Pancreas (tissue), 10 donors: ENCODE data around the gene P4HA3. TPM values are rescaled to one million over a fixed set of nuclear protein-coding genes. Genes with fewer than 3 reads are reported as not detected.

Experiments used
- ATAC-seq, 4 donors: fragments of 200-7000 bp; cut with Tn5 transposase; one replicate each; pipeline versions ENCODE4 v1.8.0 to v1.9.1; 2020; ENCODE audit warnings: mild to moderate bottlenecking in 4 of 4, moderate library complexity in 4 of 4
- DNase-seq, 6 donors: peaks; one replicate each; pipeline ENCODE4 v3.0.0-alpha.2; 2020
- FAIRE-seq: peaks from 2 replicates; lab custom pipeline; 2012; peaks lifted over from hg19 to GRCh38; lab: Jason Lieb, UNC
- H3K27ac ChIP-seq, 4 donors: fragments of 200-600 bp; sonication (generic); 1 replicate in 3 of 4; 2 replicates in 1 of 4; pipeline versions ENCODE4 v1.5.0 to v1.8.0; 2020
- H3K27me3 ChIP-seq, 4 donors: fragments of 200-600 bp; one replicate each; pipeline ENCODE4 v1.8.0; 2021
- H3K36me3 ChIP-seq, 3 donors: fragments of 200-600 bp; sonication (generic) in 1 of 3; one replicate each; pipeline versions ENCODE4 v1.5.0 to v1.8.0; 2020 to 2021
- H3K4me1 ChIP-seq, 3 donors: fragments of 200-600 bp; one replicate each; pipeline ENCODE4 v1.8.0; 2021
- H3K4me3 ChIP-seq, 4 donors: fragments of 200-600 bp; sonication (generic) in 2 of 4; one replicate each; pipeline versions ENCODE4 v1.5.0 to v1.8.0; 2020 to 2021
- H3K9me3 ChIP-seq, 4 donors: fragments of 200-600 bp; one replicate each; pipeline ENCODE4 v1.8.0; 2021
- CTCF ChIP-seq, 4 donors: fragments of 200-600 bp; sonication (generic) in 3 of 4; IDR thresholded peaks; one replicate each; pipeline versions ENCODE4 v1.5.0 to v1.8.0; 2021; ENCODE audit warnings: antibody characterized with exemption in 4 of 4
- WGBS, 2 donors: extraction: QIAGEN DNeasy Blood & Tissue Kit; methylation state at CpG; one replicate each; pipeline ENCODE4 v1.1.7; 2013; 5-methylcytosine and 5-hydroxymethylcytosine counted together
- intact Hi-C, 3 donors: fragments of 100-400 bp; cut with DNase I; formaldehyde crosslinking; loops; one replicate each; pipeline versions ENCODE4 v1.11.1 to v1.14.2; 2022
- polyA plus RNA-seq, 2 donors: library from polyadenylated mRNA; stranded (reverse); fragments of 200-250 nt; gene quantifications; one replicate each; pipeline ENCODE4 v1.2.3, GENCODE V29; 2013
- total RNA-seq, 6 donors: library from RNA; stranded (reverse); fragmentation: NEBNext Ultra II Directional in 4 of 6; extraction: Animal tissue kit (Norgen Biotek cat#: 25700) in 4 of 6; gene quantifications; one replicate each; pipeline versions ENCODE4 v1.2.1 to v1.2.4, GENCODE V29; 2021 to 2023
- donor health status: healthy with polysubstance abuse.
- donor health status: DM: no; HTN: no; CAD: no; lungs with moderate emphysema.
- donor health status: DM: no; HTN: no; CAD: no.
- donor health status: control.
- donor health status: control.
- donor health status: Bipolar disorder and iron deficiency.
- donor health status: DM: yes; HTN: yes; CAD: no.
- donor health status: DM: no; HTN: no; CAD: no.
- donor health status: DM: no; HTN: no; CAD: no.
- donor health status: DM: yes; HTN: yes; CAD: no.

The P4HA3 gene
- total RNA-seq (under 1 TPM in 3 of 6 donors, not detected in 3; 0.20 to 0.94 (median 0.92) TPM), polyA plus RNA-seq (under 1 TPM; 0.19 to 0.38 TPM)

GRCh38 chr11:74311352-74311926 lies at the start of gene P4HA3:
Gene P4HA3, minus strand, starts transcription at chr11:74311640. Its CDS starts 29 bp downstream, at chr11:74311611.
- ATAC-seq (peak; percentile 98 to 99 (median 98)), DNase-seq (peak; percentile 64 to 92 (median 78)), FAIRE-seq (no peak)
- no peak for TF ChIP-seq CTCF (IDR thresholded peaks at IDR 0.05)
- intact Hi-C loops, result no loop called here
- no peaks in the 10 kb centered on the region for H3K36me3 ChIP-seq
- no peaks in the 10 kb centered on the region for H3K9me3 ChIP-seq
- H3K4me1 ChIP-seq, result no peaks in the 10 kb centered on the region
- no peaks in the 10 kb centered on the region for H3K27me3 ChIP-seq
- 4% methylated on average over 54 to 62 of the region's 62 CpGs for WGBS, 2 donors
- H3K4me3 ChIP-seq, result peak within 1 kb of the TSS; percentile 12 to 66 (median 43)
- H3K27ac ChIP-seq, result no peak within 1 kb of the TSS

DNA sequence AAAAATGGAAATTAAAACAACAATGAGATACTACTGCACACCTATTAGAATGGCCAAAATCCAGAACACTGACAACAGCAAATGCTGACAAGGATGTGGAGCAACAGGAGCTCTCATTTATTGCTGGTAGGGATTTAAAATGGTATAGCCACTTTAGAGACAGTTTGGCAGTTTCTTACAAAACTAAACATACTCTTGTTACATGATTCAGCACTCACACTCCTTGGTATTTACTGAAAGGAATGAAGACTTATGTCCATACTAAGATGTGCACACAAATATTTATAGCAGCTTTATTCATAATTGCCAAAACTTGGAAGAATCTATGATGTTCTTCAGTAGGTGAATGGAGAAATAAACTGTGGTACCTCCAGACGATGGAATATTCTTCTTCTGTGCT lies 46.0 kb upstream of the P4HA3 start:
- H3K4me1 ChIP-seq, result no peaks in the 10 kb centered on the region
- ATAC-seq (no peak), DNase-seq (no peak), FAIRE-seq (no peak)
- no peaks in the 10 kb centered on the region for H3K27me3 ChIP-seq
- 91 to 92% methylated on average over 1 of the region's 1 CpG for WGBS, 2 donors
- no peak overlapping the region for H3K27ac ChIP-seq
- no peak for TF ChIP-seq CTCF (IDR thresholded peaks at IDR 0.05)
- no peaks in the 10 kb centered on the region for H3K9me3 ChIP-seq
- intact Hi-C loops, result no loop called here
- H3K4me3 ChIP-seq, result no peak overlapping the region
- no peaks in the 10 kb centered on the region for H3K36me3 ChIP-seq

DNA sequence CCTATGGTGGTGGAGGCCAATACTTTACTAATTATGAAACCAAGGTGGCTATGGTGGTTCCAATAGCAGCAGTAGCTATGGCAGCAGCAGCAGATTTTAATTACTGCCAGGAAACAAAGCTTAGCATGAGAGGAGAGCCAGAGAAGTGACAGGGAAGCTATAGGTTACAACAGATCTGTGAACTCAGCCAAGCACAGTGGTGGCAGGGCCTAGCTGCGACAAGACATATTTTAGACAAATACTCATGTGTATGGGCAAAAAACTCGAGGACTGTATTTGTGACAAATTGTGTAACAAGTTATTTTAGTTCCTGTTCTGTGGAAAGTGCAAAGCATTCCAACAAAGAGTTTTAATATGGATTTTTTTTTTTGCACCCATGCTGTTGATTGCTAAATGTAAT lies 44.2 kb upstream of the P4HA3 start:
- Histone ChIP-seq H3K9me3 (no peaks in the 10 kb centered on the region), H3K27ac (no peak overlapping the region), H3K36me3 (no peaks in the 10 kb centered on the region), H3K27me3 (no peaks in the 10 kb centered on the region), H3K4me3 (no peak overlapping the region), H3K4me1 (no peaks in the 10 kb centered on the region)
- WGBS, 2 donors, result 83 to 85% methylated on average over 2 of the region's 2 CpGs
- no peak for ATAC-seq
- no peak for FAIRE-seq
- intact Hi-C loops, result no loop called here
- TF ChIP-seq CTCF (IDR thresholded peaks at IDR 0.05), result no peak
- no peak for DNase-seq

- Histone ChIP-seq H3K36me3 (no peaks in the 10 kb centered on the region), H3K9me3 (no peaks in the 10 kb centered on the region), H3K4me1 (no peaks in the 10 kb centered on the region), H3K27me3 (no peaks in the 10 kb centered on the region), H3K27ac (no peak overlapping the region), H3K4me3 (no peak overlapping the region)
- ATAC-seq (no peak), FAIRE-seq (no peak), DNase-seq (no peak)
- TF ChIP-seq CTCF (IDR thresholded peaks at IDR 0.05), result no peak
- 51 to 67% methylated on average over 3 of the region's 3 CpGs for WGBS, 2 donors
- intact Hi-C loops, result no loop called here
Measured at GRCh38 chr11:74354036-74354435, 42.6 kb upstream of the P4HA3 start.

DNA sequence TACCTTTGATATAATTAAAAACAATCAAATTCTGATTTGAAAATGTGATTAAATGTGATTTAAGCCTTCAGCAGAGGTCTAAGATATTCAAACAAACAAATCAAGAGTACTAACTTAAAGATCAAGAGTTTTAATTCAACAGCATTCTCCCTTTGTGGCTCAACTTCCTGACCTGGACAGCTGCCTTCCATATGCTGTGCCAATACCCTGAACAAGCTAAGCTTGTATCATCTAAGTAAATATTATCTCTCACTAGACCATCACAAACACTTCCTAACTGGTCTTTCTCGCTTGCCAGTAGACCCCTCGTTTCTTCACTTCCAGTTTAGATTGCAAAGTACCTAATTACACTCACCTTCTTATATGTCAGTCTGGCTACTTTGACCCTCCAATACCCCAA lies 35.9 kb upstream of the P4HA3 start:
- ATAC-seq (no peak), FAIRE-seq (no peak)
- intact Hi-C loops, result no loop called here

More for the DNA sequence above, 35.9 kb upstream of the P4HA3 start:
- no peak for DNase-seq
- WGBS, 2 donors, result 77 to 85% methylated on average over 2 of the region's 2 CpGs
- Histone ChIP-seq H3K4me3 (no peak overlapping the region), H3K27me3 (no peaks in the 10 kb centered on the region), H3K9me3 (no peaks in the 10 kb centered on the region), H3K4me1 (no peaks in the 10 kb centered on the region), H3K27ac (no peak overlapping the region), H3K36me3 (no peaks in the 10 kb centered on the region)
- TF ChIP-seq CTCF (IDR thresholded peaks at IDR 0.05), result no peak
